Globus pallidus (tissue), 1 donor: ENCODE results near the gene RBM20.
A peak's percentile ranks its signal among the peaks of the same experiment; 100 is the strongest.

Experiments
- DNase-seq: peaks from one replicate; pipeline ENCODE4 v3.0.0-alpha.2; 2015; ENCODE audit warnings: low spot score

The RBM20 gene

GRCh38 chr10:110788620-110789385 is 144.7 kb downstream of the RBM20 start:
- peak; percentile 35 for DNase-seq

- no peak for DNase-seq
Measured at GRCh38 chr10:110789604-110790433, 145.7 kb downstream of the RBM20 start.

- no peak for DNase-seq
Measured at GRCh38 chr10:110790913-110791506, 146.9 kb downstream of the RBM20 start.

- no peak for DNase-seq
Measured at GRCh38 chr10:110791541-110792073, 147.5 kb downstream of the RBM20 start.

GRCh38 chr10:110792476-110793125 is 148.5 kb downstream of the RBM20 start:
- DNase-seq: peak; percentile 12

GRCh38 chr10:110793128-110793812 is 149.1 kb downstream of the RBM20 start:
- peak; percentile 11 for DNase-seq

- DNase-seq: no peak
Measured at GRCh38 chr10:110793886-110794285, 149.8 kb downstream of the RBM20 start.

- peak; percentile 90 for DNase-seq
Measured at GRCh38 chr10:110794808-110795207, 150.7 kb downstream of the RBM20 start.

- no peak for DNase-seq
Measured at GRCh38 chr10:110797416-110797815, 153.3 kb downstream of the RBM20 start.

GRCh38 chr10:110798340-110798739 is 154.2 kb downstream of the RBM20 start:
- no peak for DNase-seq

GRCh38 chr10:110802090-110802489 is 158.0 kb downstream of the RBM20 start:
- peak; percentile 26 for DNase-seq

GRCh38 chr10:110802551-110803238 is 158.6 kb downstream of the RBM20 start:
- peak; percentile 65 for DNase-seq

GRCh38 chr10:110803239-110803749 is 159.2 kb downstream of the RBM20 start:
- peak; percentile 12 for DNase-seq

GRCh38 chr10:110803830-110804338 is 159.7 kb downstream of the RBM20 start:
- peak; percentile 77 for DNase-seq

GRCh38 chr10:110804376-110804775 is 160.2 kb downstream of the RBM20 start:
- no peak for DNase-seq

- no peak for DNase-seq
Measured at GRCh38 chr10:110805292-110805691, 161.2 kb downstream of the RBM20 start.

GRCh38 chr10:110806335-110806734 is 162.2 kb downstream of the RBM20 start:
- no peak for DNase-seq

- DNase-seq: no peak
Measured at GRCh38 chr10:110808123-110808522, 164.0 kb downstream of the RBM20 start.

- no peak for DNase-seq
Measured at GRCh38 chr10:110808615-110809014, 164.5 kb downstream of the RBM20 start.

- no peak for DNase-seq
Measured at GRCh38 chr10:110810625-110811024, 166.5 kb downstream of the RBM20 start.
